ENCODE results near the gene TTC8.
"Not testable (repeated sequence)": the region's sequence is repeated elsewhere in the genome, so short reads cannot be mapped to it uniquely, and the experiment has no call there.

Gene TTC8

DNA sequence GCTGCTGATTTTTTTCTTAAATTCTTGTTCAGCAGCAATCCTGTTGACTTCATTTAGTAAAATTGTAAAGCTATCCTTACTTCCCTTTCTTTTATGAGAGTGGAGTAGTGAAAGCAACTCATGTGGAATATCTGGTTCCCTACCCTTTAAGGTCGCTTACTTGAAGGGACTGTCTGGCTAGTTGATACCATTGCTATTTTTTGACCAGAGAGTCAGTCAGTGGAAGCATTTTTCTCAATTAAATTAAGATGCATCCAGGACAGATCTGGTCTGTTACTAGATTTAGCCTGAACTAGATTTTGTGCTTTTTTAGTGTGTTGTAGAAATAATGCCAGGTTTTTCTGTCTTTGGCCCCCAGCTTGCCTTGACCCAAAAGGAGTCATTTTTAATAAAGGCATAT, 18.0 kb downstream of the TTC8 start:
- no peaks in the 10 kb centered on the region for H3K9me3 ChIP-seq (ENCODE audit: control insufficient read depth, low read length)
- H3K36me3 ChIP-seq (ENCODE audit: control insufficient read depth, insufficient read depth, low read length): no peaks in the 10 kb centered on the region
- H3K27ac ChIP-seq (ENCODE audit: low read depth, low read length, severe bottlenecking): no peak overlapping the region
- H3K4me3 ChIP-seq (ENCODE audit: extremely low read depth, insufficient read depth, low read length, poor library complexity, severe bottlenecking): no peak overlapping the region
- WGBS, 2 experiments (ENCODE audit: insufficient coverage in 2 of 2): 78 to 100% methylated on average over 1 of the region's 1 CpG
- H3K4me1 ChIP-seq (ENCODE audit: control insufficient read depth, insufficient read depth, low read length, poor library complexity, severe bottlenecking): no peaks in the 10 kb centered on the region

DNA sequence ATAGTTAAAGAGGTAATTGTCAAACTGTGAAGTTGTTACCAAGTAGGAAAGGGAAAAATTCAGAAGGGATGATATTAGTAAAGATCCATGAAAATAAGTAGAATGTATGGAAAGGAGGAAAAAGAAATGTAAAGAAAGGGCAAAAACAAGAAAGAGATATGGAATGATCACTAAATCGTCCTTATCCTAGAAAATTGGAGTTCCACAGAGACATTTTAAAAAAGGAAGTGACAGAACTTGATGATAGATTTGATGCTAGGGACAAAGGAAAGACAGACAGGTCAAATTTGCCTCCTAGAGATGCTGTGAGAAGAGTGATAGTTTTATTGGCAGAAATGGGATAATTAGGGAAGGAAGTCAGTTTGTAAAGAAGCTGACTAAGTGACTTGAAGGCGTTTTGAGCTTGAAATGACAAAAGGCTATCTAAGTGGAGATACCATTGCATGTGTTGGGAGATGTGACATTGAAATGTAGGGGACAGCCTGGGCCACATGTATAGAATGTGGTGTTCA, 20.6 kb downstream of the TTC8 start:
- Histone ChIP-seq H3K27ac (ENCODE audit: low read depth, low read length, severe bottlenecking) (no peak overlapping the region), H3K9me3 (ENCODE audit: control insufficient read depth, low read length) (no peaks in the 10 kb centered on the region), H3K36me3 (ENCODE audit: control insufficient read depth, insufficient read depth, low read length) (no peaks in the 10 kb centered on the region), H3K4me3 (ENCODE audit: extremely low read depth, insufficient read depth, low read length, poor library complexity, severe bottlenecking) (no peak overlapping the region), H3K4me1 (ENCODE audit: control insufficient read depth, insufficient read depth, low read length, poor library complexity, severe bottlenecking) (no peaks in the 10 kb centered on the region)
- 66 to 78% methylated on average over 2 of the region's 2 CpGs for WGBS, 2 experiments (ENCODE audit: insufficient coverage in 2 of 2)

DNA sequence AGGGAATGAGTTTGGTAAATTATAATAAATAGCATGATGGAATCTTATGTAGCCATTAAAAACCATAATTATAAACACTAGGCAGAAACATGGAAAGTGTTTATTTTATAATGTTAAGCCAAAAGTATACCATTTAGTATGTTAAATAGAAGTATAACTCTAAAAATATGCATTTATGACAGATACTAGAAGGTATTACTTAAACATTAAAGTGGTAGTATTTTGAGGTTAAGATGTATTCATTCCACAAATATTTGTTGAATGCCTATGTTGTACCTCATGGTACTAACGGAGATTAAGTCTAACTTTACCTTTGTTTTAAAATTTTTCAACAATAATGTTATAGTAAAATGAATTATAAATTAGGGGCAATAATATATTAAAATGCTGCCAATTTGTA, 24.1 kb downstream of the TTC8 start:
- H3K4me3 ChIP-seq (ENCODE audit: extremely low read depth, insufficient read depth, low read length, poor library complexity, severe bottlenecking): no peak overlapping the region
- H3K4me1 ChIP-seq (ENCODE audit: control insufficient read depth, insufficient read depth, low read length, poor library complexity, severe bottlenecking): no peaks in the 10 kb centered on the region
- no peaks in the 10 kb centered on the region for H3K9me3 ChIP-seq (ENCODE audit: control insufficient read depth, low read length)
- peaks cover 3% of the 10 kb centered on the region for H3K36me3 ChIP-seq (ENCODE audit: control insufficient read depth, insufficient read depth, low read length)
- WGBS, 2 experiments (ENCODE audit: insufficient coverage in 2 of 2): no CpG with 5 or more reads among the region's 1 CpG
- no peak overlapping the region for H3K27ac ChIP-seq (ENCODE audit: low read depth, low read length, severe bottlenecking)

DNA sequence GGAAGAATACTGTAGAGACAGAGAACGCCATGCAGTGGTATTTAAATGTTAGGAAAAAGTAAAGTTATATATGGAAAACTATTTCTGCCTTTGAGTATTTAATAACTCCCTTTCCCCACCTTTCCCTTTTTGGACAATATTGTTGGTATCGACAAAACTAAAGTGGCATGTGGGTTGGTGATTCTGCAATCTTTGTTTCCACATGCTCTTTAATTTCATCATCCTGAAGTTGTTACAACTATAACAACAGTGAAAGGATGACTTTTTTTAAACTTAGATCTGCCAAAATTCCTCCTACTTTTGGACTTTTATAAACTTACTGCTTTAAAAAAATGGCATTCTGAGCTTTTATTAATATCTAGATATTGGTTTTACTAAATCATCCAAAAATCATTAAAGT, 25.3 kb downstream of the TTC8 start:
- WGBS, 2 experiments (ENCODE audit: insufficient coverage in 2 of 2): no CpG with 5 or more reads among the region's 2 CpGs
- no peak overlapping the region for H3K4me3 ChIP-seq (ENCODE audit: extremely low read depth, insufficient read depth, low read length, poor library complexity, severe bottlenecking)
- H3K4me1 ChIP-seq (ENCODE audit: control insufficient read depth, insufficient read depth, low read length, poor library complexity, severe bottlenecking): no peaks in the 10 kb centered on the region

DNA sequence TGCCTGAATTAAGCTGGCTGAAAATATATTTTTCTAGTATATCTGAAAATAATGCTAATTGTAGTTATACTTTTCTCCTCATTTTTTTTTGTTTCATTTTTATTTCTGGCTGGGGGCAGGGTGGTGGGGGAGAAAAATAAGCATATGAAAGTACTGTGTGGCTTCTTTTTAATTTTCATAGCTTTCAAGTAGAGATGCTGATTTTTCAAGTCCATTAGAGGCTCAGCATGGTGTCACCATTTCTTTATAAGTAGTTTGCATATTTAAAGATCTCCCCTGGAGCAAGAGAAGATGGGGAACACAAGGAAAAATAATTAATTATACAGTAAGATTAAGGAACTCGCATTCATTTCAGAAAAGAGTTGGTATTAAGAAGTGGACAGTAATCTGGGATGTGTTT, 27.1 kb downstream of the TTC8 start:
- Histone ChIP-seq H3K9me3 (ENCODE audit: control insufficient read depth, low read length) (no peaks in the 10 kb centered on the region), H3K27ac (ENCODE audit: low read depth, low read length, severe bottlenecking) (no peak overlapping the region), H3K36me3 (ENCODE audit: control insufficient read depth, insufficient read depth, low read length) (peaks cover 6% of the 10 kb centered on the region), H3K4me3 (ENCODE audit: extremely low read depth, insufficient read depth, low read length, poor library complexity, severe bottlenecking) (no peak overlapping the region), H3K4me1 (ENCODE audit: control insufficient read depth, insufficient read depth, low read length, poor library complexity, severe bottlenecking) (no peaks in the 10 kb centered on the region)
- whole genome bisulfite sequencing, 2 experiments (ENCODE audit: insufficient coverage in 2 of 2): 67% methylated on average over 1 of the region's 1 CpG; no CpG with 5 or more reads in 1 of the 2 experiments

More for the DNA sequence above, 25.3 kb downstream of the TTC8 start:
- no peaks in the 10 kb centered on the region for H3K9me3 ChIP-seq (ENCODE audit: control insufficient read depth, low read length)
- H3K36me3 ChIP-seq (ENCODE audit: control insufficient read depth, insufficient read depth, low read length): peaks cover 3% of the 10 kb centered on the region
- no peak overlapping the region for H3K27ac ChIP-seq (ENCODE audit: low read depth, low read length, severe bottlenecking)

DNA sequence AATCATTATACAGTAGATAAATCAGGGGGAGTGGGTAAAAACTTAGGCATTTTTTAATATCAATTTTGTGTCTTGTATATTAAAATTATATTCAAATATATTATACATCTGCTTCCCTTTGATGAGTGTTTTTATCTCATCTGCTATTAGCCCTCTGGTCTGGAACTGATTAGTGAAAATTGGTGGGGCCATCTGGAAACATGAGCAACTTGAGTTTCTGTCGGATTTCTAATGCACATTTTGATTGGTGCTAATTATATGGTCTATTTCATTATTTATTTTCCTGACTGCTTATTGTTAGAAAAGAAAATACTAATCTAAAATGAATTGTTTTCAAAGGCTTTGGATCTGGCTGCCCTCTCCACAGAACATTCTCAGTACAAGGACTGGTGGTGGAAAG, 28.2 kb downstream of the TTC8 start:
- WGBS, 2 experiments (ENCODE audit: insufficient coverage in 2 of 2): no CpG with 5 or more reads among the region's 1 CpG

DNA sequence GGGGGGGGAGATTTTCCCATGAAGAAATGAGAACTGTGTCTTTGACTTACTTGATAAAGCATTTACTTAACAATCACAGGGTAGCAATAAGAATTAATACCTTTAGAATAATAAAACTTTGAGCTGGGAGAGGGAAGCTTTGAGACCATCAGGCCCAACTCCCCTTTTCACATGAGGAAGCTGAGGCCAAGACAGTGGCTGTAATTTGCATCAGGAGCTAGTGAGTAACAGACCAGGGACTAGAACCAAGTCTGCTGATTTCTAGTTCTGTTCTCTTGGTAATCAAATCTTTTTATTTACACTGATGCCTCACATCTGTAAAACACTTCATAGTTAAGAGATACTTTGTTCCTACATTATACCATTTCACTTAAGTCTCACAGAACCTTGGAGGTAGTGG, 28.7 kb downstream of the TTC8 start:
- H3K36me3 ChIP-seq (ENCODE audit: control insufficient read depth, insufficient read depth, low read length): peaks cover 8% of the 10 kb centered on the region
- H3K4me1 ChIP-seq (ENCODE audit: control insufficient read depth, insufficient read depth, low read length, poor library complexity, severe bottlenecking): no peaks in the 10 kb centered on the region
- H3K9me3 ChIP-seq (ENCODE audit: control insufficient read depth, low read length): no peaks in the 10 kb centered on the region
- no peak overlapping the region for H3K27ac ChIP-seq (ENCODE audit: low read depth, low read length, severe bottlenecking)
- H3K4me3 ChIP-seq (ENCODE audit: extremely low read depth, insufficient read depth, low read length, poor library complexity, severe bottlenecking): no peak overlapping the region

More for the DNA sequence above, 28.2 kb downstream of the TTC8 start:
- Histone ChIP-seq H3K4me1 (ENCODE audit: control insufficient read depth, insufficient read depth, low read length, poor library complexity, severe bottlenecking) (no peaks in the 10 kb centered on the region), H3K36me3 (ENCODE audit: control insufficient read depth, insufficient read depth, low read length) (peaks cover 6% of the 10 kb centered on the region), H3K4me3 (ENCODE audit: extremely low read depth, insufficient read depth, low read length, poor library complexity, severe bottlenecking) (no peak overlapping the region), H3K9me3 (ENCODE audit: control insufficient read depth, low read length) (no peaks in the 10 kb centered on the region), H3K27ac (ENCODE audit: low read depth, low read length, severe bottlenecking) (no peak overlapping the region)

DNA sequence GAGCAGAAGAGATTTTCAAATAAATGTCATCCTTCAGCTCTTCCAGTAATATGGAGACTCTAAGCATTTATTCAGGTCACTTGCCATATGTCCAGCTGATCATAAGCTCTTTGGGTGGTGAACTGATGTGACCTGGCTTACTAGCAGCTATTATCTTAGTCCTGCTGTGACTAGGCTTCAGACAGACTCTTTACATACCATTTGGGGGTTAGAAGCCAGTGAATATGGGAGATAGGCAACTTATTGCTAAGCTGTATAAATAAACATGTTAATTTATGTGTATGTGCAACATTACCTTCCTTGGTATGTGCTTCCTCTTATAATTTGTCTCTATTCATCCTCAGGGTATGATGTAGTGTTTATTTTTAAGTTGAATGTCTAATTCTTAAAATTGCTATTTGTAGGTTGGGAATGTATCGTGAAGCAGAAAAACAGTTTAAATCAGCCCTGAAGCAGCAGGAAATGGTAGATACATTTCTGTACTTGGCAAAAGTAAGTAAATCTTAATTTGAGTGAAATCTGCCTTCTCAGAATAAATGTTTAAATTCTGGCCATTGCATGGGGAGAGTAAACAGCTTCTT, 32.4 kb downstream of the TTC8 start:
- Histone ChIP-seq H3K36me3 (ENCODE audit: control insufficient read depth, insufficient read depth, low read length) (peaks cover 26% of the 10 kb centered on the region), H3K4me1 (ENCODE audit: control insufficient read depth, insufficient read depth, low read length, poor library complexity, severe bottlenecking) (no peaks in the 10 kb centered on the region), H3K4me3 (ENCODE audit: extremely low read depth, insufficient read depth, low read length, poor library complexity, severe bottlenecking) (no peak overlapping the region), H3K9me3 (ENCODE audit: control insufficient read depth, low read length) (no peaks in the 10 kb centered on the region), H3K27ac (ENCODE audit: low read depth, low read length, severe bottlenecking) (no peak overlapping the region)
- WGBS, 2 experiments (ENCODE audit: insufficient coverage in 2 of 2): 100% methylated on average over 1 of the region's 1 CpG

DNA sequence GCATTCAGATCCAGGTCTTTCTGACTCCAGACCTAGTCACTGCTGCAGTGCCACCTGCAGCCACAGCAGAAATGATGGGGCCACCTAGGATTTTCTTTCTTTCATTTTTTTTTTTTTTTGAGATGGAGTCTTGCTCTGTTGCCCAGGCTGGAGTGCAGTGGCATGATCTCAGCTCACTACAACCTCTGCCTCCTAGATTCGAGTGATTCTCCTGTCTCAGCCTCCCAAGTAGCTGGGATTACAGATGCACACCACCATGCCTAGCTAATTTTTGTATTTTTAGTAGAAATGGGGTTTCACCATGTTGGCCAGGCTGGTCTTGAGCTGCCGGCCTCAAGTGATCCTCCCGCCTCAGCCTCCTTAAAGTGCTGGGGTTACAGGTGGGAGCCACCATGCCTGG, 33.4 kb downstream of the TTC8 start:
- H3K4me3 ChIP-seq (ENCODE audit: extremely low read depth, insufficient read depth, low read length, poor library complexity, severe bottlenecking); H3K27ac ChIP-seq (ENCODE audit: low read depth, low read length, severe bottlenecking); H3K9me3 ChIP-seq (ENCODE audit: control insufficient read depth, low read length); H3K4me1 ChIP-seq (ENCODE audit: control insufficient read depth, insufficient read depth, low read length, poor library complexity, severe bottlenecking): not testable (repeated sequence)
- 100% methylated on average over 2 of the region's 3 CpGs for WGBS, 2 experiments (ENCODE audit: insufficient coverage in 2 of 2)
- H3K36me3 ChIP-seq (ENCODE audit: control insufficient read depth, insufficient read depth, low read length): peaks cover 26% of the 10 kb centered on the region

DNA sequence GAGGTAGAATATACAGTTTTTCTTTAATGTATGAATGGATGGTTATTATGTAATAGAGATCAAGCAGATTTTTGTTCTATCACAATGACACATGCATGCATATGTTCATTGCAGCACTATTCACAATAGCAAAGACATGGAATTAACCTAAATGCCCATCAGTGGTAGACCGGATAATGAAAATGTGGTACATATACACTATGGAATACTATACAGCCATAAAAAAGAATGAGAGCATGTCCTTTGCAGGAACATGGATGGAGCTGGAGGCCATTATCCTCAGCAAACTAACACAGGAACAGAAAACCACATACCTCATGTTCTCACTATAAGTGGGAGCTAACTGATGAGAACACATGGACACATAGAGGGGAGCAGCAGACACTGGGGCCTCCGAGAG, 34.7 kb downstream of the TTC8 start:
- WGBS, 2 experiments (ENCODE audit: insufficient coverage in 2 of 2): no CpG with 5 or more reads among the region's 2 CpGs
- H3K9me3 ChIP-seq (ENCODE audit: control insufficient read depth, low read length); H3K4me3 ChIP-seq (ENCODE audit: extremely low read depth, insufficient read depth, low read length, poor library complexity, severe bottlenecking); H3K4me1 ChIP-seq (ENCODE audit: control insufficient read depth, insufficient read depth, low read length, poor library complexity, severe bottlenecking); H3K27ac ChIP-seq (ENCODE audit: low read depth, low read length, severe bottlenecking): not testable (repeated sequence)
- peaks cover 23% of the 10 kb centered on the region for H3K36me3 ChIP-seq (ENCODE audit: control insufficient read depth, insufficient read depth, low read length)

DNA sequence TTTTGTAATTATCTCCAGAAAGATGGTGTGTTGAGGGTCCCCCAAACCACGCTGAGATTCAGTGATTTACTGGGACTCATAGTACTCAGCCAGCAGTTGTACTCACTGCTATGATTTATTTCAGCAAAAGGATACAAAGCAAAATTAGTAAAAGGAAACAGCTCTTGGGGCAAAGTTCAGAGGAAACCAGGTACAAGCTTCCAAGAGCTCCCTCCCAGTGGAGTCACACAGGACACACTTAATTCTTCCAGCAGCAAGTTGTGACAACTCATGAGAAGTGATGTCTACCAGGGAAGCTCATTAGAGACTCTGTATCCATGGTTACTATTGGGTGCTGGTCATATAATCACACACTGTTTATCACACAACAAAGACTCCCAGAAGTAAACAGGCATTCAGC, 38.7 kb downstream of the TTC8 start:
- Histone ChIP-seq H3K9me3 (ENCODE audit: control insufficient read depth, low read length) (no peaks in the 10 kb centered on the region), H3K27ac (ENCODE audit: low read depth, low read length, severe bottlenecking) (no peak overlapping the region), H3K4me3 (ENCODE audit: extremely low read depth, insufficient read depth, low read length, poor library complexity, severe bottlenecking) (no peak overlapping the region), H3K36me3 (ENCODE audit: control insufficient read depth, insufficient read depth, low read length) (peaks cover 18% of the 10 kb centered on the region), H3K4me1 (ENCODE audit: control insufficient read depth, insufficient read depth, low read length, poor library complexity, severe bottlenecking) (no peaks in the 10 kb centered on the region)
- WGBS, 2 experiments (ENCODE audit: insufficient coverage in 2 of 2): no CpG with 5 or more reads among the region's 1 CpG

Measured in mesodermal cell (in vitro differentiated cells).